ENCODE measurements around the gene SPIRE1.

DNA sequence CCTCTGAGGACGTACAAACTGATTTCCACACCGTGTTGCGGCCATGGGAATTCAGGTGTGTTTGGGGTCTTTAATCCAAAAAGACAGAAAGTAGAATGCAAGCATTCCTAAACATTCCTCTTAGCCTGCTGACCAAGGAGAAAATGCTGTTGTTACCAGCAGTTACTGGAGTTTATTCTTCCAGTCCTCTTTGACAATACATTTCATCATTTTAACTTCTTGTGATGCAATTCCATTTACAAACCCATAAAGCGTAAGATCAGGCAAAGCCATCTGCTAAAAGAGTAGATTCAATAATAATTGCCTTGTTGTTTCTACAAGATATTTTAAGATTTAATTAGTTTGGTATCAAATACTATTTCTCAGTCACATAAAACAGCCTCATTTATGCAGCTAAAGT, 32.7 kb downstream of the SPIRE1 start:
- TF ChIP-seq, protein P1, sequence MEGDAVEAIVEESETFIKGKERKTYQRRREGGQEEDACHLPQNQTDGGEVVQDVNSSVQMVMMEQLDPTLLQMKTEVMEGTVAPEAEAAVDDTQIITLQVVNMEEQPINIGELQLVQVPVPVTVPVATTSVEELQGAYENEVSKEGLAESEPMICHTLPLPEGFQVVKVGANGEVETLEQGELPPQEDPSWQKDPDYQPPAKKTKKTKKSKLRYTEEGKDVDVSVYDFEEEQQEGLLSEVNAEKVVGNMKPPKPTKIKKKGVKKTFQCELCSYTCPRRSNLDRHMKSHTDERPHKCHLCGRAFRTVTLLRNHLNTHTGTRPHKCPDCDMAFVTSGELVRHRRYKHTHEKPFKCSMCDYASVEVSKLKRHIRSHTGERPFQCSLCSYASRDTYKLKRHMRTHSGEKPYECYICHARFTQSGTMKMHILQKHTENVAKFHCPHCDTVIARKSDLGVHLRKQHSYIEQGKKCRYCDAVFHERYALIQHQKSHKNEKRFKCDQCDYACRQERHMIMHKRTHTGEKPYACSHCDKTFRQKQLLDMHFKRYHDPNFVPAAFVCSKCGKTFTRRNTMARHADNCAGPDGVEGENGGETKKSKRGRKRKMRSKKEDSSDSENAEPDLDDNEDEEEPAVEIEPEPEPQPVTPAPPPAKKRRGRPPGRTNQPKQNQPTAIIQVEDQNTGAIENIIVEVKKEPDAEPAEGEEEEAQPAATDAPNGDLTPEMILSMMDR (conservative IDR thresholded peaks at IDR 0.05): no peak
- no peak for TF ChIP-seq EZH2 (IDR thresholded peaks at IDR 0.05; ENCODE audit: low read depth)

All from PC-9 (cell line).